MM.1S (cell line): ENCODE data around the gene TMEM92.

Experiments used
- DNase-seq: peaks from one replicate; pipeline ENCODE4 v3.0.0-alpha.2; 2015
- H2AFZ ChIP-seq: fragments of 300-600 bp; sonication (generic); 2 replicates; pipeline ENCODE4 v1.6.0; 2016; ENCODE audit warnings: antibody characterized with exemption, low read length
- H3F3A ChIP-seq: fragments of 300-600 bp; sonication (generic); 2 replicates; pipeline ENCODE4 v1.6.1; 2016; ENCODE audit warnings: mild to moderate bottlenecking, antibody characterized with exemption, low read length, moderate library complexity, mixed read lengths; ENCODE audit not compliant: insufficient read depth
- H3K27ac ChIP-seq: fragments of 300-600 bp; sonication (generic); 2 replicates; pipeline ENCODE4 v1.5.1; 2016; ENCODE audit warnings: mild to moderate bottlenecking, low read length
- H3K27me3 ChIP-seq: fragments of 300-600 bp; sonication (generic); replicated peaks from 2 replicates; pipeline ENCODE4 v1.6.0; 2016; ENCODE audit warnings: low read length; ENCODE audit not compliant: insufficient read depth
- H3K36me3 ChIP-seq: fragments of 300-600 bp; sonication (generic); replicated peaks from 2 replicates; pipeline ENCODE4 v1.6.1; 2016; ENCODE audit warnings: mild to moderate bottlenecking, low read length, mixed read lengths; ENCODE audit not compliant: insufficient read depth
- H3K4me1 ChIP-seq: fragments of 300-600 bp; sonication (generic); 2 replicates; pipeline ENCODE4 v1.6.1; 2016; ENCODE audit warnings: low read length, mixed read lengths
- H3K4me2 ChIP-seq: fragments of 300-600 bp; sonication (generic); 2 replicates; pipeline ENCODE4 v1.6.0; 2016; ENCODE audit warnings: low read depth, low read length
- H3K4me3 ChIP-seq: fragments of 300-600 bp; sonication (generic); 2 replicates; pipeline ENCODE4 v1.5.1; 2016; ENCODE audit warnings: low read length, mixed read lengths
- H3K79me2 ChIP-seq: fragments of 300-600 bp; sonication (generic); 2 replicates; pipeline ENCODE4 v1.6.1; 2016; ENCODE audit warnings: mixed run types, low read length, mixed read lengths
- H3K9ac ChIP-seq: fragments of 300-600 bp; sonication (generic); 2 replicates; pipeline ENCODE4 v1.6.1; 2016; ENCODE audit warnings: low read length, mixed read lengths
- H3K9me2 ChIP-seq: fragments of 300-600 bp; sonication (generic); replicated peaks from 2 replicates; pipeline ENCODE4 v1.6.1; 2016; ENCODE audit warnings: mild to moderate bottlenecking, low read length, mixed read lengths; ENCODE audit not compliant: insufficient read depth
- H3K9me3 ChIP-seq: fragments of 300-600 bp; sonication (generic); replicated peaks from 2 replicates; pipeline ENCODE4 v1.6.1; 2016; ENCODE audit warnings: mild to moderate bottlenecking, low read length, mixed read lengths; ENCODE audit not compliant: insufficient read depth
- H4K20me1 ChIP-seq: fragments of 300-600 bp; sonication (generic); 2 replicates; pipeline ENCODE4 v1.6.1; 2016; ENCODE audit warnings: mild to moderate bottlenecking, low read length, moderate library complexity, mixed read lengths; ENCODE audit not compliant: insufficient read depth
- EZH2 ChIP-seq: fragments of 300-600 bp; sonication (generic); optimal IDR thresholded peaks from 2 replicates; pipeline ENCODE3; 2017; ENCODE audit warnings: low read depth, mild to moderate bottlenecking, antibody characterized with exemption, low read length, mixed read lengths
- EZH2phosphoT487 ChIP-seq: fragments of 300-600 bp; sonication (generic); IDR thresholded peaks from 2 replicates; pipeline ENCODE4 v1.6.1; 2018; ENCODE audit warnings: antibody characterized with exemption, low read length
- TF ChIP-seq, protein P1 (sequence below): fragments of 300-600 bp; sonication (generic); IDR thresholded peaks from 2 replicates; pipeline ENCODE4 v1.5.1; 2016; ENCODE audit warnings: antibody characterized with exemption, low read length, mixed read lengths

The TMEM92 gene

DNA sequence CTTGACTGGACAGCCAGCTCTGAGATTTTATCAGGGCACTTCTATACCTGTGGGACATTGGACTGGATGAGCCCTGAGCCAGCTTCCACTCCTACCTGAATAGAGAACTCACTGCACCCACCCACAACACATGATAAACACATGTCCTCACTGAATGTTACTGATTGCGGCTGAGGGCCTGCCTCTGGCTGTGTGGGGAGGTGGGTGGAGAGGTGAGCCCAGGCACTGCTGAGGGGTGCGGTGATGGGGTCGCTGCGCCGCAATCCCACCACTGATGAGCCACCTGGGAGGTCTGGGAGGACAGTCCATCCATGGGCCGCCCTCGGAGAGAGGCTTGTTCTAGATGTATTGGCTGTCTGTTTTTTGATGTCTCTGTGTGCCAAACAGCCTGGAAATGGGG lies 5.4 kb downstream of the TMEM92 start:
- Histone ChIP-seq H3F3A (no peaks in the 10 kb centered on the region), H2AFZ (no peak overlapping the region), H3K4me3 (no peak overlapping the region), H3K9me3 (no peaks in the 10 kb centered on the region), H3K4me2 (no peak overlapping the region), H3K27ac (no peak overlapping the region), H3K4me1 (no peaks in the 10 kb centered on the region), H3K27me3 (peaks cover 64% of the 10 kb centered on the region), H3K9me2 (no peaks in the 10 kb centered on the region), H3K79me2 (no peaks in the 10 kb centered on the region), H4K20me1 (no peaks in the 10 kb centered on the region), H3K9ac (no peak overlapping the region), H3K36me3 (no peaks in the 10 kb centered on the region)
- no peak for TF ChIP-seq EZH2
- TF ChIP-seq, protein P1, sequence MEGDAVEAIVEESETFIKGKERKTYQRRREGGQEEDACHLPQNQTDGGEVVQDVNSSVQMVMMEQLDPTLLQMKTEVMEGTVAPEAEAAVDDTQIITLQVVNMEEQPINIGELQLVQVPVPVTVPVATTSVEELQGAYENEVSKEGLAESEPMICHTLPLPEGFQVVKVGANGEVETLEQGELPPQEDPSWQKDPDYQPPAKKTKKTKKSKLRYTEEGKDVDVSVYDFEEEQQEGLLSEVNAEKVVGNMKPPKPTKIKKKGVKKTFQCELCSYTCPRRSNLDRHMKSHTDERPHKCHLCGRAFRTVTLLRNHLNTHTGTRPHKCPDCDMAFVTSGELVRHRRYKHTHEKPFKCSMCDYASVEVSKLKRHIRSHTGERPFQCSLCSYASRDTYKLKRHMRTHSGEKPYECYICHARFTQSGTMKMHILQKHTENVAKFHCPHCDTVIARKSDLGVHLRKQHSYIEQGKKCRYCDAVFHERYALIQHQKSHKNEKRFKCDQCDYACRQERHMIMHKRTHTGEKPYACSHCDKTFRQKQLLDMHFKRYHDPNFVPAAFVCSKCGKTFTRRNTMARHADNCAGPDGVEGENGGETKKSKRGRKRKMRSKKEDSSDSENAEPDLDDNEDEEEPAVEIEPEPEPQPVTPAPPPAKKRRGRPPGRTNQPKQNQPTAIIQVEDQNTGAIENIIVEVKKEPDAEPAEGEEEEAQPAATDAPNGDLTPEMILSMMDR = no peak
- TF ChIP-seq EZH2phosphoT487 = no peak
- no peak for DNase-seq

DNA sequence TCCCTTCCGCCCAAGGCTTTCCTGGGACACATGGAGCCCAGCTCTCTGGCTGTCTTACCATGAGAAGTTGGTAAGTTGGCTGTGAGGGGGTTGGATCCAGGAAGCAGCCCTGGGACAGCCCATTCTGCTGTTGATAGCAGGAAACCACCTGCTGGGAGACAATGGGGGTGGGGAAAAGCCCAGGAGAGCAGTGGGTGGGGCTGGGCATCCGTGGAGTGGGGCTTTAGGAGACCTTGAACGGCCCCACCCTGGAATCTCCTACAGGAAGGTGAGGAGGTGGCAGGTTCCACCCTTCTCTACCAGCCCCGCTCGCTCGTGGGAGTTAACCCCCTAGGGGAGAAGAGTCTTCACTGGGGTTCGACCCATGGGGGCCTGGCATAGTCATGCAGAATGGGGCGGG lies 5.8 kb downstream of the TMEM92 start:
- Histone ChIP-seq H3K9ac (no peak overlapping the region), H3K27ac (no peak overlapping the region), H3K4me3 (no peak overlapping the region), H3K79me2 (no peaks in the 10 kb centered on the region), H3K9me3 (no peaks in the 10 kb centered on the region), H3K9me2 (no peaks in the 10 kb centered on the region), H3K36me3 (no peaks in the 10 kb centered on the region), H4K20me1 (no peaks in the 10 kb centered on the region), H2AFZ (no peak overlapping the region), H3K27me3 (peaks cover 60% of the 10 kb centered on the region), H3K4me1 (no peaks in the 10 kb centered on the region), H3K4me2 (no peak overlapping the region), H3F3A (no peaks in the 10 kb centered on the region)
- DNase-seq = no peak
- no peak for TF ChIP-seq EZH2
- TF ChIP-seq, protein P1 = no peak
- no peak for TF ChIP-seq EZH2phosphoT487

DNA sequence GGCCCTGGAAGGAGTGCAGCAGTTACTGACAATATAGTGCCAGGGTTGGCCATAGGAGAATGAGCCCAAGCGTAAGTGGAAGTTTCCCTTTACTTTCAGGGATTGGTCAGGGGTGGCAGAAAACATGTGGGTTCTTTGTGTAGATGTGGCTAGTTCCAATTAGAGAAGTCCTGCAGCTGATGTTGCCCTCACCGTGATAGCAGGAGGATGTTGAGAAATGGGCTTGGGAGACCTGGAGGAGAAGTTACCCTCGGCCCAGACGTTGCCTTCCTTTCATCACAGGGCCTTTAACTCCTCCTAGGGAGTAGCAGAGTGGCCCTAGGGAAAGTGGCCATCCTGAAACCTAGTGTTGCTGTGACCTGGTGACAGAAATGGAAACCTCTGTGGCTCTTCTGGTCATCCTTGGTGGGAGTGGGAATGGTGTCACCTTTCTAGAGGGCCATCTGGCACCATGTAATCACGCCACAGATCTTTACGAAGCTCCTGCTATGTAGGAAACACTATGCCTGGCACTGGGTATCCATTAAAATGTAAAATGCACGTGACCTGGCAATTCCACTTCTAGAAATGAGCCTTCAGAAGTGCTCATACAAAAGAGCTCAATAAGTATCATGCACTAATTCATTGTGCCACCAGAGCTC lies 6.7 kb downstream of the TMEM92 start:
- TF ChIP-seq EZH2 = no peak
- TF ChIP-seq EZH2phosphoT487 = no peak
- TF ChIP-seq, protein P1 = no peak
- H4K20me1 ChIP-seq = no peaks in the 10 kb centered on the region
- H3K9me3 ChIP-seq = no peaks in the 10 kb centered on the region
- H3K27me3 ChIP-seq = peaks cover 53% of the 10 kb centered on the region
- no peaks in the 10 kb centered on the region for H3K36me3 ChIP-seq
- no peaks in the 10 kb centered on the region for H3F3A ChIP-seq
- H3K4me1 ChIP-seq = no peaks in the 10 kb centered on the region
- no peak overlapping the region for H3K9ac ChIP-seq
- no peak overlapping the region for H2AFZ ChIP-seq
- H3K27ac ChIP-seq = no peak overlapping the region
- H3K9me2 ChIP-seq = no peaks in the 10 kb centered on the region
- no peaks in the 10 kb centered on the region for H3K79me2 ChIP-seq
- no peak overlapping the region for H3K4me3 ChIP-seq
- no peak for DNase-seq
- no peak overlapping the region for H3K4me2 ChIP-seq
